ENCODE measurements around the gene BMPR1B. TPM values are rescaled to one million over a fixed set of nuclear protein-coding genes. Genes with fewer than 3 reads are reported as not detected.

BMPR1B gene
- 1 to 10 TPM in 2 of 3 donors, under 1 TPM in 1; 0.64 to 7.2 (median 2.0) TPM for total RNA-seq

- H3K4me3 ChIP-seq, result peak within 1 kb of the TSS; percentile 50 to 84 (median 63)
- TF ChIP-seq, protein P1, sequence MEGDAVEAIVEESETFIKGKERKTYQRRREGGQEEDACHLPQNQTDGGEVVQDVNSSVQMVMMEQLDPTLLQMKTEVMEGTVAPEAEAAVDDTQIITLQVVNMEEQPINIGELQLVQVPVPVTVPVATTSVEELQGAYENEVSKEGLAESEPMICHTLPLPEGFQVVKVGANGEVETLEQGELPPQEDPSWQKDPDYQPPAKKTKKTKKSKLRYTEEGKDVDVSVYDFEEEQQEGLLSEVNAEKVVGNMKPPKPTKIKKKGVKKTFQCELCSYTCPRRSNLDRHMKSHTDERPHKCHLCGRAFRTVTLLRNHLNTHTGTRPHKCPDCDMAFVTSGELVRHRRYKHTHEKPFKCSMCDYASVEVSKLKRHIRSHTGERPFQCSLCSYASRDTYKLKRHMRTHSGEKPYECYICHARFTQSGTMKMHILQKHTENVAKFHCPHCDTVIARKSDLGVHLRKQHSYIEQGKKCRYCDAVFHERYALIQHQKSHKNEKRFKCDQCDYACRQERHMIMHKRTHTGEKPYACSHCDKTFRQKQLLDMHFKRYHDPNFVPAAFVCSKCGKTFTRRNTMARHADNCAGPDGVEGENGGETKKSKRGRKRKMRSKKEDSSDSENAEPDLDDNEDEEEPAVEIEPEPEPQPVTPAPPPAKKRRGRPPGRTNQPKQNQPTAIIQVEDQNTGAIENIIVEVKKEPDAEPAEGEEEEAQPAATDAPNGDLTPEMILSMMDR (IDR thresholded peaks at IDR 0.05), result no peak
- TF ChIP-seq POLR2A (IDR thresholded peaks at IDR 0.05) (no peak), POLR2AphosphoS5 (IDR thresholded peaks at IDR 0.05) (no peak)
- peaks cover 0 to 22% of the 10 kb centered on the region in 2 donors for H3K27me3 ChIP-seq
- no peaks in the 10 kb centered on the region for H3K9me3 ChIP-seq
- DNase-seq (ENCODE audit: low spot score in 2 of 2), result no peak
- intact Hi-C loops (cut with DNase I; ENCODE audit: low total_unique reads), result no loop called here
- H3K36me3 ChIP-seq, result no peaks in the 10 kb centered on the region
- peak within 1 kb of the TSS; percentile 48 to 59 for H3K27ac ChIP-seq
- no peaks in the 10 kb centered on the region for H3K4me1 ChIP-seq
Measured at GRCh38 chr4:94757192-94758140, at the start of gene BMPR1B. BMPR1B (plus strand) TSS chr4:94757955; CDS start chr4:95104425, 346,470 bp downstream.

DNA sequence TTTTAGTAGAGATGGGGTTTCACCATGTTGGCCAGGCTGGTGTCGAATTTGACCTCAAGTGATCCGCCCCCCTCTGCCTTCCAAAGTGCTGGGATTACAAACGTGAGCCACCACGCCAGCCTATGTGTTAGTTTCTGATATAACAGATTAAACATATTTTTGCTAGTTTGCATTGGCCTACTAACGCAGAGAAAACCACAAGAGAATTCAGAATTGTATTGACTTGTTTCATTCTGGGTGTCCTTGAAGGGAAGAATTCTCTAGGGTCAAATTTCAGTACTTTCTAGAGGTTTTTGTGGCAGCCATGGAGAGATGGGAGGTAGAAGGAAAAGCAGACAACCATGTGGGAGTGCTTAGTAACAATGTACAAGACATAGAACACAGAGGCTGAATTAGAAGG lies 46.1 kb upstream of the BMPR1B start:
- Histone ChIP-seq H3K36me3 (no peaks in the 10 kb centered on the region), H3K27me3 (no peaks in the 10 kb centered on the region), H3K4me3 (no peak overlapping the region), H3K9me3 (no peaks in the 10 kb centered on the region), H3K4me1 (no peaks in the 10 kb centered on the region), H3K27ac (no peak overlapping the region)
- TF ChIP-seq POLR2AphosphoS5 (IDR thresholded peaks at IDR 0.05) (no peak), POLR2A (IDR thresholded peaks at IDR 0.05) (no peak)
- TF ChIP-seq, protein P1 (IDR thresholded peaks at IDR 0.05), result no peak
- intact Hi-C loops (cut with DNase I; ENCODE audit: low total_unique reads), result no loop called here
- DNase-seq (ENCODE audit: low spot score in 2 of 2), result no peak

- Histone ChIP-seq H3K36me3 (no peaks in the 10 kb centered on the region), H3K27me3 (no peaks in the 10 kb centered on the region), H3K4me1 (no peaks in the 10 kb centered on the region), H3K9me3 (no peaks in the 10 kb centered on the region), H3K27ac (no peak overlapping the region), H3K4me3 (no peak overlapping the region)
- TF ChIP-seq POLR2AphosphoS5 (IDR thresholded peaks at IDR 0.05) (no peak), POLR2A (IDR thresholded peaks at IDR 0.05) (no peak)
- TF ChIP-seq, protein P1 (IDR thresholded peaks at IDR 0.05), result no peak
- intact Hi-C loops (cut with DNase I; ENCODE audit: low total_unique reads), result no loop called here
- no peak for DNase-seq (ENCODE audit: low spot score in 2 of 2)
Measured at GRCh38 chr4:94714365-94715160, 43.2 kb upstream of the BMPR1B start.

- intact Hi-C loops (cut with DNase I; ENCODE audit: low total_unique reads), result no loop called here
Measured at GRCh38 chr4:94715726-94716125, 42.0 kb upstream of the BMPR1B start.

More at GRCh38 chr4:94715726-94716125, 42.0 kb upstream of the BMPR1B start:
- no peak for DNase-seq (ENCODE audit: low spot score in 2 of 2)
- Histone ChIP-seq H3K4me3 (no peak overlapping the region), H3K27ac (no peak overlapping the region), H3K9me3 (no peaks in the 10 kb centered on the region), H3K36me3 (no peaks in the 10 kb centered on the region), H3K27me3 (no peaks in the 10 kb centered on the region), H3K4me1 (no peaks in the 10 kb centered on the region)
- TF ChIP-seq, protein P1 (IDR thresholded peaks at IDR 0.05), result no peak
- TF ChIP-seq POLR2A (IDR thresholded peaks at IDR 0.05) (no peak), POLR2AphosphoS5 (IDR thresholded peaks at IDR 0.05) (no peak)
